ENCODE measurements around the gene ABHD5.

Gene ABHD5

GRCh38 chr3:43718296-43718695 lies 27.6 kb downstream of the ABHD5 start:
- Histone ChIP-seq H3K9me3 (ENCODE audit: control insufficient read depth, insufficient read depth, low read length) (no peaks in the 10 kb centered on the region), H3K27me3 (ENCODE audit: control insufficient read depth, low read length) (no peaks in the 10 kb centered on the region), H3K4me3 (ENCODE audit: low read length) (no peak overlapping the region), H3K4me1 (ENCODE audit: control insufficient read depth, low read length) (no peaks in the 10 kb centered on the region), H3K36me3 (ENCODE audit: control insufficient read depth, low read length) (peaks cover 20% of the 10 kb centered on the region), H3K4me2 (ENCODE audit: low read length) (no peak overlapping the region), H3K9me2 (replicated peaks; ENCODE audit: control insufficient read depth, low read length) (no peaks in the 10 kb centered on the region), H3K79me2 (ENCODE audit: control insufficient read depth, low read length) (no peaks in the 10 kb centered on the region), H3K27ac (ENCODE audit: low read depth, low read length) (no peak overlapping the region), H3F3A (ENCODE audit: control insufficient read depth, insufficient read depth) (no peaks in the 10 kb centered on the region), H4K20me1 (ENCODE audit: control insufficient read depth, insufficient read depth, low read depth, low read length) (no peaks in the 10 kb centered on the region)
- TF ChIP-seq, protein P1, sequence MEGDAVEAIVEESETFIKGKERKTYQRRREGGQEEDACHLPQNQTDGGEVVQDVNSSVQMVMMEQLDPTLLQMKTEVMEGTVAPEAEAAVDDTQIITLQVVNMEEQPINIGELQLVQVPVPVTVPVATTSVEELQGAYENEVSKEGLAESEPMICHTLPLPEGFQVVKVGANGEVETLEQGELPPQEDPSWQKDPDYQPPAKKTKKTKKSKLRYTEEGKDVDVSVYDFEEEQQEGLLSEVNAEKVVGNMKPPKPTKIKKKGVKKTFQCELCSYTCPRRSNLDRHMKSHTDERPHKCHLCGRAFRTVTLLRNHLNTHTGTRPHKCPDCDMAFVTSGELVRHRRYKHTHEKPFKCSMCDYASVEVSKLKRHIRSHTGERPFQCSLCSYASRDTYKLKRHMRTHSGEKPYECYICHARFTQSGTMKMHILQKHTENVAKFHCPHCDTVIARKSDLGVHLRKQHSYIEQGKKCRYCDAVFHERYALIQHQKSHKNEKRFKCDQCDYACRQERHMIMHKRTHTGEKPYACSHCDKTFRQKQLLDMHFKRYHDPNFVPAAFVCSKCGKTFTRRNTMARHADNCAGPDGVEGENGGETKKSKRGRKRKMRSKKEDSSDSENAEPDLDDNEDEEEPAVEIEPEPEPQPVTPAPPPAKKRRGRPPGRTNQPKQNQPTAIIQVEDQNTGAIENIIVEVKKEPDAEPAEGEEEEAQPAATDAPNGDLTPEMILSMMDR (IDR thresholded peaks at IDR 0.05; ENCODE audit: low read depth, low read length, poor library complexity, severe bottlenecking), result no peak
- TF ChIP-seq EZH2phosphoT487 (IDR thresholded peaks at IDR 0.05; ENCODE audit: borderline replicate concordance, low read length), result no peak

- Histone ChIP-seq H4K20me1 (ENCODE audit: control insufficient read depth, insufficient read depth, low read depth, low read length) (no peaks in the 10 kb centered on the region), H3K36me3 (ENCODE audit: control insufficient read depth, low read length) (peaks cover 9% of the 10 kb centered on the region), H3K9me3 (ENCODE audit: control insufficient read depth, insufficient read depth, low read length) (no peaks in the 10 kb centered on the region), H3K4me3 (ENCODE audit: low read length) (no peak overlapping the region), H3K27ac (ENCODE audit: low read depth, low read length) (no peak overlapping the region), H3K9me2 (replicated peaks; ENCODE audit: control insufficient read depth, low read length) (no peaks in the 10 kb centered on the region), H3K79me2 (ENCODE audit: control insufficient read depth, low read length) (no peaks in the 10 kb centered on the region), H3F3A (ENCODE audit: control insufficient read depth, insufficient read depth) (no peaks in the 10 kb centered on the region), H3K27me3 (ENCODE audit: control insufficient read depth, low read length) (no peaks in the 10 kb centered on the region), H3K4me2 (ENCODE audit: low read length) (no peak overlapping the region), H3K4me1 (ENCODE audit: control insufficient read depth, low read length) (no peaks in the 10 kb centered on the region)
- TF ChIP-seq, protein P1 (IDR thresholded peaks at IDR 0.05; ENCODE audit: low read depth, low read length, poor library complexity, severe bottlenecking), result no peak
- TF ChIP-seq EZH2phosphoT487 (IDR thresholded peaks at IDR 0.05; ENCODE audit: borderline replicate concordance, low read length), result no peak
Observed at GRCh38 chr3:43723121-43723734, 32.5 kb downstream of the ABHD5 start.

DNA sequence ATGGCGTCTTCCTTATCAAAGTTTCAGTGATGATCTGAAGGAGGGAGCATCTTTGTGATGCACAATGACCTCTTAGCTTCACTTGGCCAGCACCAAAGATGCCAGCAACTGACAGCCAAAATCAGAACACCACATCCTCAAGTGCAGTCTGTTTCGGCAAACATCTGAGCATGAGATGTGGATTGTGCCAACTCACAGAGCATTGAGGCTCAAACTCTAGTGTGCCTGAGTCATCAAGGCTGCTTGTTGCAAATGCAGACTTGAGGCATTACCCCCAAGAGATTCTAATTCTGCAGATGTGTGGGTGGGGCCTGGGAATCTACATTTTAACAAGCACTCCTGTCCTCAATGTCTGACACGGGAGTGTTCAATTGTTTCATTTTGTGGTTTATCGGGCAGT lies 35.8 kb downstream of the ABHD5 start:
- Histone ChIP-seq H3K79me2 (ENCODE audit: control insufficient read depth, low read length) (no peaks in the 10 kb centered on the region), H3K4me2 (ENCODE audit: low read length) (no peak overlapping the region), H3K27ac (ENCODE audit: low read depth, low read length) (no peak overlapping the region), H3K9me3 (ENCODE audit: control insufficient read depth, insufficient read depth, low read length) (no peaks in the 10 kb centered on the region), H4K20me1 (ENCODE audit: control insufficient read depth, insufficient read depth, low read depth, low read length) (no peaks in the 10 kb centered on the region), H3F3A (ENCODE audit: control insufficient read depth, insufficient read depth) (no peaks in the 10 kb centered on the region), H3K36me3 (ENCODE audit: control insufficient read depth, low read length) (no peaks in the 10 kb centered on the region), H3K4me1 (ENCODE audit: control insufficient read depth, low read length) (no peaks in the 10 kb centered on the region), H3K4me3 (ENCODE audit: low read length) (no peak overlapping the region), H3K9me2 (replicated peaks; ENCODE audit: control insufficient read depth, low read length) (no peaks in the 10 kb centered on the region), H3K27me3 (ENCODE audit: control insufficient read depth, low read length) (no peaks in the 10 kb centered on the region)
- no peak for TF ChIP-seq EZH2phosphoT487 (IDR thresholded peaks at IDR 0.05; ENCODE audit: borderline replicate concordance, low read length)
- TF ChIP-seq, protein P1 (IDR thresholded peaks at IDR 0.05; ENCODE audit: low read depth, low read length, poor library complexity, severe bottlenecking), result no peak
